Cardiac fibroblast (primary cell): ENCODE results near the gene ENOX1.

Source experiments
- DNase-seq, 2 donors: peaks; one replicate each; pipeline versions ENCODE4 v3.0.0 to v3.0.0-alpha.2; 2010; ENCODE audit warnings: low read depth in 2 of 2
- H3K4me3 ChIP-seq, 2 donors: replicated peaks in 1 of 2; 1 replicate in 1 of 2; 2 replicates in 1 of 2; pipeline ENCODE4 v1.5.1; 2011; ENCODE audit warnings: low read depth in 2 of 2, low read length in 2 of 2, mild to moderate bottlenecking in 2 of 2, moderate library complexity in 1 of 2
- TF ChIP-seq, protein P1 (sequence below): IDR thresholded peaks from one replicate; pipeline ENCODE4 v1.5.1; 2011; ENCODE audit warnings: low read depth, mild to moderate bottlenecking, low read length, inconsistent platforms

ENOX1 gene

GRCh38 chr13:43647471-43647870, 139.3 kb downstream of the ENOX1 start:
- H3K4me3 ChIP-seq: no peak overlapping the region
- TF ChIP-seq, protein P1, sequence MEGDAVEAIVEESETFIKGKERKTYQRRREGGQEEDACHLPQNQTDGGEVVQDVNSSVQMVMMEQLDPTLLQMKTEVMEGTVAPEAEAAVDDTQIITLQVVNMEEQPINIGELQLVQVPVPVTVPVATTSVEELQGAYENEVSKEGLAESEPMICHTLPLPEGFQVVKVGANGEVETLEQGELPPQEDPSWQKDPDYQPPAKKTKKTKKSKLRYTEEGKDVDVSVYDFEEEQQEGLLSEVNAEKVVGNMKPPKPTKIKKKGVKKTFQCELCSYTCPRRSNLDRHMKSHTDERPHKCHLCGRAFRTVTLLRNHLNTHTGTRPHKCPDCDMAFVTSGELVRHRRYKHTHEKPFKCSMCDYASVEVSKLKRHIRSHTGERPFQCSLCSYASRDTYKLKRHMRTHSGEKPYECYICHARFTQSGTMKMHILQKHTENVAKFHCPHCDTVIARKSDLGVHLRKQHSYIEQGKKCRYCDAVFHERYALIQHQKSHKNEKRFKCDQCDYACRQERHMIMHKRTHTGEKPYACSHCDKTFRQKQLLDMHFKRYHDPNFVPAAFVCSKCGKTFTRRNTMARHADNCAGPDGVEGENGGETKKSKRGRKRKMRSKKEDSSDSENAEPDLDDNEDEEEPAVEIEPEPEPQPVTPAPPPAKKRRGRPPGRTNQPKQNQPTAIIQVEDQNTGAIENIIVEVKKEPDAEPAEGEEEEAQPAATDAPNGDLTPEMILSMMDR: no peak
- DNase-seq: no peak

DNA sequence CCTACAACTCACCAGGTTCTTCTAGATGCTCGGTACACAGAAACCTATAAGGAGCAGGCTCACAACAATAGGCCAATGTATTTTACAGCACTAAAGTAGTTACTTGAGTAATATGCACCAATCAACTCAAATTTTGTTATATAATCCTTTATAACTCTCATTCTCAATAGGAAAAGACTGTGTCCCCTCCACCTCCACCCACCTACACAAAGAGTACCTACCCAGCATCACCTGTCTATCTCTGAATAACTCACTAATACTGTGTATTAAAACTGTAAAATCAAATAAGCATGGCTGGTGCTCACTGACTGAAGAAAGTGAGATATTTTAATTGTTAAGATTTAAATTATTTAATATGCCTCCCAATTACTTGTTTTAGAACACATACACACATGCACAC, 146.3 kb downstream of the ENOX1 start:
- DNase-seq: no peak
- H3K4me3 ChIP-seq: no peak overlapping the region
- TF ChIP-seq, protein P1: no peak

DNA sequence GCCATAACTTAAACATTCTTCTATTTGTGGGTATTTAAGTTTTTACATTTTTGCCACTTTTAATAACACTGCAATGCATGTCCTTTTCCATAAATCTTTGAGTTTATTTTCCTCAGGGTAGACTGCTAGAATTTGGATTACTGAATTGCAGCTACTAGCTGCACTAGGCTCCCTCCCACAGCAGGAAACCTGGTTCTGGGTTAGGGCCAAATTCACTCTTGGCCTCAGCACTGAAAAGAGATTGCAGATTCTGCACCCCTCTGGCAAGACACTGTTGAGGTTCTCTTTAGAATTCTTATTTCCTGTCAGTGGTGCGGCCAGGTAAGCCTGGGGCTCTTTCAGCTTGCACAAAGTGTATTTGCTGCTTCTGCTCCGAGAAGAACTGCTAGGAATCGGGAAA, 155.7 kb downstream of the ENOX1 start:
- TF ChIP-seq, protein P1: no peak
- peak in 1 of 2 donors; percentile 34 for DNase-seq

GRCh38 chr13:43629691-43630480, 156.9 kb downstream of the ENOX1 start:
- peak; percentile 25 to 26 for DNase-seq
- no peak overlapping the region for H3K4me3 ChIP-seq
- TF ChIP-seq, protein P1: no peak

More for the DNA sequence above, 155.7 kb downstream of the ENOX1 start:
- no peak overlapping the region for H3K4me3 ChIP-seq

- TF ChIP-seq, protein P1: no peak
- DNase-seq: no peak
- no peak overlapping the region for H3K4me3 ChIP-seq
These were observed 159.8 kb downstream of the ENOX1 start for GRCh38 chr13:43626994-43627393.

DNA sequence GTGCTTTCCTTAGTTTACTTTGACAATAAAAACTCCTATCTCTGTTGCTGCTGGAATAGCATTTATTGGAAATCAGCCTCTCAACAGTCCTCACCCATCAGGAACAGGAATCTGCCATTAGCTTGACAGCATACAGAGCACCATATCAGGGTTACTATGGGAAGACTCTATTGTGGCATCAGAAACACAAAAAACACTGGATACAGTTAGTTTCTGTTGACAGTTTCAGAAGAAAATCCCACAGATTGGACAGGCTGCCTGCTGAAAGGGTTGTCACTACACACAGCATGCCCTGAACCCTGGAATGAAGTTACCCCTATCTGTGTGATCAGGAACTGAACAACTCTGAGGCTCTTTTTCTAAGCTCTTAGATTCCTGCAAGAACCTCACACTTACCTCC, 172.7 kb downstream of the ENOX1 start:
- DNase-seq: no peak
- TF ChIP-seq, protein P1: no peak
- no peak overlapping the region for H3K4me3 ChIP-seq
